MCF 10A (cell line): Measurements from ENCODE around the gene SYT13. TPM values are rescaled to one million over a fixed set of nuclear protein-coding genes. Genes with fewer than 3 reads are reported as not detected.

Experiments
- BruUV-seq: library from RNA; stranded (reverse); fragments of 400-500 nt; replicated peaks from 2 replicates; lab custom pipeline; 2021; lab: Mats Ljungman, UMichigan
- CTCF ChIA-PET: fragments of 300-600 bp; sonication (Branson Sonifier 250); formaldehyde crosslinking; extraction: SDS; loops from one replicate; lab custom pipeline; 2021; ENCODE audit warnings: antibody characterized with exemption, inconsistent platforms; lab: Yijun Ruan, JAX
- POLR2A ChIA-PET: fragments of 300-600, 350-650 bp; sonication (Branson Sonifier 250); formaldehyde crosslinking; extraction: SDS; loops from one replicate; lab custom pipeline; 2020; ENCODE audit warnings: antibody characterized with exemption, inconsistent platforms; lab: Yijun Ruan, JAX
- DNase-seq: peaks from one replicate; pipeline ENCODE4 v3.0.0-alpha.2; 2018; ENCODE audit not compliant: unreplicated experiment
- H3K27ac Mint-ChIP-seq: one replicate; pipeline ENCODE4 v1.8.0; 2022; ENCODE audit warnings: mild to moderate bottlenecking, low read depth, mixed read lengths; ENCODE audit not compliant: unreplicated experiment
- H3K27me3 Mint-ChIP-seq: one replicate; pipeline ENCODE4 v1.8.0; 2022; ENCODE audit warnings: mixed read lengths; ENCODE audit not compliant: insufficient read depth, unreplicated experiment
- H3K36me3 Mint-ChIP-seq: one replicate; pipeline ENCODE4 v1.8.0; 2022; ENCODE audit warnings: mild to moderate bottlenecking, moderate library complexity, mixed read lengths; ENCODE audit not compliant: insufficient read depth, unreplicated experiment
- H3K4me1 Mint-ChIP-seq: one replicate; pipeline ENCODE4 v1.8.0; 2022; ENCODE audit warnings: mixed read lengths; ENCODE audit not compliant: insufficient read depth, unreplicated experiment
- H3K4me3 Mint-ChIP-seq: one replicate; pipeline ENCODE4 v1.8.0; 2022; ENCODE audit warnings: mild to moderate bottlenecking, moderate library complexity, mixed read lengths; ENCODE audit not compliant: unreplicated experiment
- H3K9me3 Mint-ChIP-seq: one replicate; pipeline ENCODE4 v1.8.0; 2022; ENCODE audit warnings: mixed read lengths; ENCODE audit not compliant: unreplicated experiment
- intact Hi-C: fragments of 100-400 bp; cut with micrococcal nuclease; formaldehyde crosslinking; loops from 2 replicates; pipeline ENCODE4 v1.14.1; 2022
- total RNA-seq: library from RNA; stranded (reverse); gene quantifications from 2 replicates; pipeline ENCODE4 v1.2.3, GENCODE V29; 2022
- TF ChIP-seq, protein P1 (sequence below): fragments of 200-600 bp; IDR thresholded peaks from one replicate; pipeline ENCODE4 v1.8.0; 2022; ENCODE audit warnings: antibody characterized with exemption, mild to moderate bottlenecking; ENCODE audit not compliant: unreplicated experiment

Gene SYT13
- total RNA-seq, 1 experiment from 2014 or later, result not detected

GRCh38 chr11:45245218-45246045 is 40.7 kb downstream of the SYT13 start:
- intact Hi-C loops, result no loop called here
- no peak overlapping the region for H3K4me3 Mint-ChIP-seq
- no peaks in the 10 kb centered on the region for H3K4me1 Mint-ChIP-seq
- H3K27me3 Mint-ChIP-seq, result no peaks in the 10 kb centered on the region
- no TSS peak for BruUV-seq
- no peaks in the 10 kb centered on the region for H3K36me3 Mint-ChIP-seq
- no peak overlapping the region for H3K27ac Mint-ChIP-seq
- TF ChIP-seq, protein P1, sequence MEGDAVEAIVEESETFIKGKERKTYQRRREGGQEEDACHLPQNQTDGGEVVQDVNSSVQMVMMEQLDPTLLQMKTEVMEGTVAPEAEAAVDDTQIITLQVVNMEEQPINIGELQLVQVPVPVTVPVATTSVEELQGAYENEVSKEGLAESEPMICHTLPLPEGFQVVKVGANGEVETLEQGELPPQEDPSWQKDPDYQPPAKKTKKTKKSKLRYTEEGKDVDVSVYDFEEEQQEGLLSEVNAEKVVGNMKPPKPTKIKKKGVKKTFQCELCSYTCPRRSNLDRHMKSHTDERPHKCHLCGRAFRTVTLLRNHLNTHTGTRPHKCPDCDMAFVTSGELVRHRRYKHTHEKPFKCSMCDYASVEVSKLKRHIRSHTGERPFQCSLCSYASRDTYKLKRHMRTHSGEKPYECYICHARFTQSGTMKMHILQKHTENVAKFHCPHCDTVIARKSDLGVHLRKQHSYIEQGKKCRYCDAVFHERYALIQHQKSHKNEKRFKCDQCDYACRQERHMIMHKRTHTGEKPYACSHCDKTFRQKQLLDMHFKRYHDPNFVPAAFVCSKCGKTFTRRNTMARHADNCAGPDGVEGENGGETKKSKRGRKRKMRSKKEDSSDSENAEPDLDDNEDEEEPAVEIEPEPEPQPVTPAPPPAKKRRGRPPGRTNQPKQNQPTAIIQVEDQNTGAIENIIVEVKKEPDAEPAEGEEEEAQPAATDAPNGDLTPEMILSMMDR, result no peak
- POLR2A ChIA-PET, result no interaction called here
- H3K9me3 Mint-ChIP-seq, result no peaks in the 10 kb centered on the region
- DNase-seq, result no peak
- CTCF ChIA-PET, result interaction anchor here (0.7 to 4.2 kb wide), 3 partner anchors 12 to 137 kb away, joined by 3 to 29 read pairs (median 4); no protein-coding TSS in a partner anchor

GRCh38 chr11:45243967-45244366 is 42.2 kb downstream of the SYT13 start:
- Mint-ChIP-seq H3K4me1 (peaks cover 3% of the 10 kb centered on the region), H3K4me3 (no peak overlapping the region), H3K27ac (no peak overlapping the region), H3K27me3 (peaks cover under 1% of the 10 kb centered on the region), H3K9me3 (no peaks in the 10 kb centered on the region), H3K36me3 (no peaks in the 10 kb centered on the region)
- TF ChIP-seq, protein P1, result no peak
- intact Hi-C loops, result no loop called here
- BruUV-seq, result no TSS peak
- POLR2A ChIA-PET, result interaction anchor here (0.6 kb wide), 1 partner anchor 21 kb away, joined by 3 read pairs; no protein-coding TSS in a partner anchor
- DNase-seq, result no peak
- CTCF ChIA-PET, result interaction anchor here (0.6 to 4.2 kb wide), 4 partner anchors 10 to 522 kb away, joined by 3 to 29 read pairs (median 4); no protein-coding TSS in a partner anchor

DNA sequence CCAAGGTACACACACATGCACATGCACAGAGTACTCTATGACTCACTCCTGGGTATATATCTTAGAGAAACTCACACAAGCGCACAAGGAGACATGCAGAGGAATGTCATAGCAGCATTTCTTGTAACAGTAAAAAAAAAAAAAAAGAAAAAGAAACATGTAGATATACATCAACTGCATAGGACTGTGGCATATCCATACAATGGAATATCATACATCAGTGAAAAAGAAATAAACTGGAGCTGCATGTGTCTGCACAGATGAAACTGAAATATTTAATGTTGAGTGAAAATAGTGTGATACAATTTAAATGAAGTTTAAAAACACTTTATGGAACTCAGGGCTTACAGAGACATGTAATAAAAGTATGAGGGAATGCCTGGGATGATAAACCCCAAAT is 46.4 kb downstream of the SYT13 start:
- TF ChIP-seq, protein P1, result no peak
- H3K4me1 Mint-ChIP-seq, result peaks cover 5% of the 10 kb centered on the region
- peaks cover 43% of the 10 kb centered on the region for H3K27me3 Mint-ChIP-seq
- H3K36me3 Mint-ChIP-seq, result no peaks in the 10 kb centered on the region
- BruUV-seq, result no TSS peak
- no peak overlapping the region for H3K27ac Mint-ChIP-seq
- ChIA-PET POLR2A (interaction anchor here (1.0 kb wide), 1 partner anchor 56 kb away, joined by 3 read pairs; no protein-coding TSS in a partner anchor), CTCF (interaction anchor here (0.7 kb wide), 1 partner anchor 415 kb away, joined by 4 read pairs; no protein-coding TSS in a partner anchor)
- H3K4me3 Mint-ChIP-seq, result no peak overlapping the region
- no peaks in the 10 kb centered on the region for H3K9me3 Mint-ChIP-seq
- intact Hi-C loops, result no loop called here
- no peak for DNase-seq

DNA sequence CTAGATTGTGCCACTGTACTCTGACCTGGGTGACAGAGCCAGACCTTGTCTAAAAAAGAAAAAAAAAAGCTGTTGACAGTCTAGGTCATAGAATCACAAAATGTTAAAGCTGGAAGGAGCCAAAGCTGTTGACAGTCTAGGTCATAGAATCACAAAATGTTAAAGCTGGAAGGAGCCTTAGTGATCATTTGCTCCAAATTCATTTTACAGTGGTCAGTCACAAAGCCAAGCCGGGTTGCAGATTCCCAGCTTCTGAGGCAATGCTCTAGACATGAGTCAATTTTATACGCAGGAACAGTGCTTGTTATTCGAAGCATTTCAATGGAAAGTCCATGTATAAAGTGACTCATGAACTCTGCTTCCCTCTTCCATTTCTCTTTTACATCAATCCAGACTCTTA is 47.4 kb downstream of the SYT13 start:
- TF ChIP-seq, protein P1, result no peak
- no TSS peak for BruUV-seq

More for the DNA sequence above, 47.4 kb downstream of the SYT13 start:
- intact Hi-C loops, result no loop called here
- peak; percentile 28 for DNase-seq
- ChIA-PET CTCF (interaction anchor here (0.6 to 0.8 kb wide), 7 partner anchors 12 to 418 kb away, joined by 3 to 8 read pairs (median 4); no protein-coding TSS in a partner anchor), POLR2A (interaction anchor here (0.6 to 0.8 kb wide), 3 partner anchors 12 to 947 kb away, joined by 3 to 4 read pairs (median 3); no protein-coding TSS in a partner anchor)
- Mint-ChIP-seq H3K4me1 (peaks cover 5% of the 10 kb centered on the region), H3K4me3 (no peak overlapping the region), H3K27me3 (peaks cover 44% of the 10 kb centered on the region), H3K36me3 (no peaks in the 10 kb centered on the region), H3K27ac (no peak overlapping the region), H3K9me3 (no peaks in the 10 kb centered on the region)
